ENCODE data around the gene C10orf88. TPM values are rescaled to one million over a fixed set of nuclear protein-coding genes. Genes with fewer than 3 reads are reported as not detected.

The C10orf88 gene
- total and polyA plus RNA-seq, 2 of the 8 experiments (the other 6 are each of a cell fraction or from before 2014, with no cell fraction given): 3.2 to 11.0 TPM

DNA sequence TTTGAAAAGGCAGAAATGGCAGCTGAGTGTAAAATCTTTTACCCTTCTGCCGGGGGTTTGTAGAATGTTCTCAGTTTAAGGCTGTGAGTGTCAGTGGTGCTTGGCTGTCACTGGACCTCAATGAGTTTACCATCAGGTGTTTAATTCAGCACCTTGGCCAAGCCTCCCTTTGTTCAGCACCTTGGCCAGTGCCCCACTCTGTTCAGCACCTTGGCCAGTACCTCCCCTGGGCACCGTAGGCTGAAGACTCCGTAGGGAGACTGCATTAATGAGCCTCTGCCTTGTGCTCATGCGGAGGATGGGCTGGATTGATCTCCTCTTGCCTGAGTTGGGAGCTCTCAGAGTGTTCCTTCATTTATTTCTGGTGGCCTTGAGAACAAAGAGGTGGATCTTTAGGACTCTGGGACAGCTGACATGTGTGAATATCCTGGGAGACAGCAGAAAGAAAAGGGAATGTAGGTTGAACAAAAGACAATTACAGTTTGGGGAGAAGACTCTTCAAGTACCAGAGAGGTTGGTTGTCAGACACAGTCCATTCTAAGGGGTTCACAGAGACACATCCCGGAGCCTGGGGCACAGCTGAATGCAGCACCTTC lies 42.0 kb downstream of the C10orf88 start (continued):
- TF ChIP-seq, protein P1, sequence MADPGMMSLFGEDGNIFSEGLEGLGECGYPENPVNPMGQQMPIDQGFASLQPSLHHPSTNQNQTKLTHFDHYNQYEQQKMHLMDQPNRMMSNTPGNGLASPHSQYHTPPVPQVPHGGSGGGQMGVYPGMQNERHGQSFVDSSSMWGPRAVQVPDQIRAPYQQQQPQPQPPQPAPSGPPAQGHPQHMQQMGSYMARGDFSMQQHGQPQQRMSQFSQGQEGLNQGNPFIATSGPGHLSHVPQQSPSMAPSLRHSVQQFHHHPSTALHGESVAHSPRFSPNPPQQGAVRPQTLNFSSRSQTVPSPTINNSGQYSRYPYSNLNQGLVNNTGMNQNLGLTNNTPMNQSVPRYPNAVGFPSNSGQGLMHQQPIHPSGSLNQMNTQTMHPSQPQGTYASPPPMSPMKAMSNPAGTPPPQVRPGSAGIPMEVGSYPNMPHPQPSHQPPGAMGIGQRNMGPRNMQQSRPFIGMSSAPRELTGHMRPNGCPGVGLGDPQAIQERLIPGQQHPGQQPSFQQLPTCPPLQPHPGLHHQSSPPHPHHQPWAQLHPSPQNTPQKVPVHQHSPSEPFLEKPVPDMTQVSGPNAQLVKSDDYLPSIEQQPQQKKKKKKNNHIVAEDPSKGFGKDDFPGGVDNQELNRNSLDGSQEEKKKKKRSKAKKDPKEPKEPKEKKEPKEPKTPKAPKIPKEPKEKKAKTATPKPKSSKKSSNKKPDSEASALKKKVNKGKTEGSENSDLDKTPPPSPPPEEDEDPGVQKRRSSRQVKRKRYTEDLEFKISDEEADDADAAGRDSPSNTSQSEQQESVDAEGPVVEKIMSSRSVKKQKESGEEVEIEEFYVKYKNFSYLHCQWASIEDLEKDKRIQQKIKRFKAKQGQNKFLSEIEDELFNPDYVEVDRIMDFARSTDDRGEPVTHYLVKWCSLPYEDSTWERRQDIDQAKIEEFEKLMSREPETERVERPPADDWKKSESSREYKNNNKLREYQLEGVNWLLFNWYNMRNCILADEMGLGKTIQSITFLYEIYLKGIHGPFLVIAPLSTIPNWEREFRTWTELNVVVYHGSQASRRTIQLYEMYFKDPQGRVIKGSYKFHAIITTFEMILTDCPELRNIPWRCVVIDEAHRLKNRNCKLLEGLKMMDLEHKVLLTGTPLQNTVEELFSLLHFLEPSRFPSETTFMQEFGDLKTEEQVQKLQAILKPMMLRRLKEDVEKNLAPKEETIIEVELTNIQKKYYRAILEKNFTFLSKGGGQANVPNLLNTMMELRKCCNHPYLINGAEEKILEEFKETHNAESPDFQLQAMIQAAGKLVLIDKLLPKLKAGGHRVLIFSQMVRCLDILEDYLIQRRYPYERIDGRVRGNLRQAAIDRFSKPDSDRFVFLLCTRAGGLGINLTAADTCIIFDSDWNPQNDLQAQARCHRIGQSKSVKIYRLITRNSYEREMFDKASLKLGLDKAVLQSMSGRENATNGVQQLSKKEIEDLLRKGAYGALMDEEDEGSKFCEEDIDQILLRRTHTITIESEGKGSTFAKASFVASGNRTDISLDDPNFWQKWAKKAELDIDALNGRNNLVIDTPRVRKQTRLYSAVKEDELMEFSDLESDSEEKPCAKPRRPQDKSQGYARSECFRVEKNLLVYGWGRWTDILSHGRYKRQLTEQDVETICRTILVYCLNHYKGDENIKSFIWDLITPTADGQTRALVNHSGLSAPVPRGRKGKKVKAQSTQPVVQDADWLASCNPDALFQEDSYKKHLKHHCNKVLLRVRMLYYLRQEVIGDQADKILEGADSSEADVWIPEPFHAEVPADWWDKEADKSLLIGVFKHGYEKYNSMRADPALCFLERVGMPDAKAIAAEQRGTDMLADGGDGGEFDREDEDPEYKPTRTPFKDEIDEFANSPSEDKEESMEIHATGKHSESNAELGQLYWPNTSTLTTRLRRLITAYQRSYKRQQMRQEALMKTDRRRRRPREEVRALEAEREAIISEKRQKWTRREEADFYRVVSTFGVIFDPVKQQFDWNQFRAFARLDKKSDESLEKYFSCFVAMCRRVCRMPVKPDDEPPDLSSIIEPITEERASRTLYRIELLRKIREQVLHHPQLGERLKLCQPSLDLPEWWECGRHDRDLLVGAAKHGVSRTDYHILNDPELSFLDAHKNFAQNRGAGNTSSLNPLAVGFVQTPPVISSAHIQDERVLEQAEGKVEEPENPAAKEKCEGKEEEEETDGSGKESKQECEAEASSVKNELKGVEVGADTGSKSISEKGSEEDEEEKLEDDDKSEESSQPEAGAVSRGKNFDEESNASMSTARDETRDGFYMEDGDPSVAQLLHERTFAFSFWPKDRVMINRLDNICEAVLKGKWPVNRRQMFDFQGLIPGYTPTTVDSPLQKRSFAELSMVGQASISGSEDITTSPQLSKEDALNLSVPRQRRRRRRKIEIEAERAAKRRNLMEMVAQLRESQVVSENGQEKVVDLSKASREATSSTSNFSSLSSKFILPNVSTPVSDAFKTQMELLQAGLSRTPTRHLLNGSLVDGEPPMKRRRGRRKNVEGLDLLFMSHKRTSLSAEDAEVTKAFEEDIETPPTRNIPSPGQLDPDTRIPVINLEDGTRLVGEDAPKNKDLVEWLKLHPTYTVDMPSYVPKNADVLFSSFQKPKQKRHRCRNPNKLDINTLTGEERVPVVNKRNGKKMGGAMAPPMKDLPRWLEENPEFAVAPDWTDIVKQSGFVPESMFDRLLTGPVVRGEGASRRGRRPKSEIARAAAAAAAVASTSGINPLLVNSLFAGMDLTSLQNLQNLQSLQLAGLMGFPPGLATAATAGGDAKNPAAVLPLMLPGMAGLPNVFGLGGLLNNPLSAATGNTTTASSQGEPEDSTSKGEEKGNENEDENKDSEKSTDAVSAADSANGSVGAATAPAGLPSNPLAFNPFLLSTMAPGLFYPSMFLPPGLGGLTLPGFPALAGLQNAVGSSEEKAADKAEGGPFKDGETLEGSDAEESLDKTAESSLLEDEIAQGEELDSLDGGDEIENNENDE (IDR thresholded peaks at IDR 0.05; ENCODE audit: insufficient replicate concordance, low read length): no peak
- TF ChIP-seq SIN3A (conservative IDR thresholded peaks at IDR 0.05 in 1 of 2, IDR thresholded peaks at IDR 0.05 in 1 of 2; ENCODE audit: low read depth in 1 of 2, low read length in 2 of 2): peak; percentile 100
- TF ChIP-seq USF2 (IDR thresholded peaks at IDR 0.05; ENCODE audit: low read length): no peak
- no peak for TF ChIP-seq BRCA1 (IDR thresholded peaks at IDR 0.05; ENCODE audit: low read depth, low read length)
- no peak for TF ChIP-seq KDM1A (IDR thresholded peaks at IDR 0.05; ENCODE audit: borderline replicate concordance, low read length)
- no peak for TF ChIP-seq RFX5 (IDR thresholded peaks at IDR 0.05; ENCODE audit: borderline replicate concordance, low read depth, low read length)
- TF ChIP-seq TCF12 (IDR thresholded peaks at IDR 0.05; ENCODE audit: low read depth, low read length): no peak
- TF ChIP-seq NRF1 (IDR thresholded peaks at IDR 0.05; ENCODE audit: low read depth, low read length): no peak
- no peak for TF ChIP-seq JUND (IDR thresholded peaks at IDR 0.05; ENCODE audit: low read length)
- TF ChIP-seq SAP30 (IDR thresholded peaks at IDR 0.05; ENCODE audit: insufficient read depth, insufficient replicate concordance, low read length): peak; percentile 100
